Activated effector memory CD4-positive, alpha-beta T cell treated with anti-CD3 and anti-CD28 coated beads, Interleukin-2, amount 50 U/mL, for 16 hours (primary cell): ENCODE results near the gene ZEB1.
"Not testable (repeated sequence)": the region's sequence is repeated elsewhere in the genome, so short reads cannot be mapped to it uniquely, and the experiment has no call there.

Experiments used
- DNase-seq: peaks from one replicate; pipeline ENCODE4 v3.0.0-alpha.2; 2020

The ZEB1 gene

GRCh38 chr10:31427334-31427733 lies 108.3 kb downstream of the ZEB1 start:
- not testable (repeated sequence) for DNase-seq

GRCh38 chr10:31428499-31428898 lies 109.5 kb downstream of the ZEB1 start:
- DNase-seq, result not testable (repeated sequence)

DNA sequence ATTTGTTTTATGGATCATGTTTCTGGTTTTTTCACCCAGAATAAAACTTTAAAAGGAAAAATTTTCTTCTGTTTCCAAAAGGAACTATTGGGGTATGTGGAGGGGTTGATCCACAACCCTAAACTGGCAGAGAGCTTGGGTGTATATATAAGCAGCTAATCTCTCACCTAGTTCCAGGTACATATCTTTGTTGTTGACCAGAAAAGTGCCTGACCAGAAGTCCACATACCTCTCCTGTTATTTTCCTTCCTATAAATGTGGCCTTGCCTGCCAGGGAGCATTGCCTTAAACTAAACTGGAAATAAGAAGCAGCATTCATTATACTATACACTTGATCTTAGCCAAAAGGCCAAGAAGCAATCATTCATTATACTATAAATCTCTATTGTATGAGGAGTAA lies 112.0 kb downstream of the ZEB1 start:
- DNase-seq, result no peak

- DNase-seq, result no peak
Observed at GRCh38 chr10:31437959-31438358, 118.9 kb downstream of the ZEB1 start.

DNA sequence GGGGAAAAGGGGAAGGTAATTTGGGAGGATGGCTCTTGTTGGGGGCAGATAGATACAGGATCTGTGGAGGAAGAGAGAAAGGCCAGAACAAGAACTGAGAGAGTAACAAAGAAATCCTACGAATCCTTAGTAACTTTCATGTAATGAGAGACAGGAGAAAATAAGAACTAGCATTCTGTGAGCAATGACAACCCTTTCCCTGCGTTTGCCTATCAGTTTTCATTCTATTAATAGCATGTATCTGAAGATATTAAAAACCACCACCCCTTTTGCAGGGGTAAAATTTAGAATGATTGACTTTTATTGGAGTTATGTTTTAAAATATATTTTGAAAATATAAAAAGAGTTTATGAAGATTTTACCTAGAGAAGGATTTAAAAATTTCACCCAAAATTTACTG lies 132.8 kb downstream of the ZEB1 start:
- no peak for DNase-seq

GRCh38 chr10:31456468-31456867 lies 137.5 kb downstream of the ZEB1 start:
- no peak for DNase-seq

DNA sequence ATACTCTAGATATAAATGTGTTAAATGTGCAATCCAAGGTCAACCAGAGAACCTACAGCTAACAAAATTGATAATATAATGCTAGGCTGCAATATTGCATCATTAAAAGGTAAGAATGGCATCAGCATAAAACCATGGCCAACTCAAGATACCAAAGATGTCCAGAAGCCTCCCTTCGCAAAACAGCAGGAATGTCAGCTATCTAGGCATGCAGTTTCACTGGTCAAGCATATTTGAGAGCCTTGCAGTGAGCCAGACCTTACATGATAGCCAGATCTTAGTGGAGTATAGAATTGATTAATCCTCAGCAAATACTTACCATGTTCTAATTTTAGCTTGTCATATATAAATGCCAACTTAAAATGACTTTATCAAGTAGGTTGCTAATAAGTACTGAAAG lies 138.8 kb downstream of the ZEB1 start:
- no peak for DNase-seq

- no peak for DNase-seq
Observed at GRCh38 chr10:31458974-31459373, 140.0 kb downstream of the ZEB1 start.

DNA sequence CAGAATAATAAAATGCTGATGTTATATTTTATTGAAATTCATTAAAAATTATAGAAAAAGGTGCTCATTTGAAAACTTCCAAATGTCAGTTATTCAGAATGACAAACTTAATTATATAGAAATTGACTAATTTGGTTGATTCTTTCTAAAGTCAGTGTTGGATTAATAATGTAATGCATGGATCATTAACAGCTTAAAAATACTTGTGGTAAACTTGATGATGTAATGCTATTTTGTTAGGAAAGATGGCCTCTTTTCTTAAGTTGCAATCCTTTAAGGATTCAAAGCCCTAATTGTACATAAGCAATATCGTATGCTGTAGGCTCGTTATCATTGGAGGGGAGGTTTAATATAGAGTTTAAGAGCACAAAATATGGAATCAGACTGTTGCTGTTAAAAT lies 141.2 kb downstream of the ZEB1 start:
- DNase-seq, result no peak

- DNase-seq, result no peak
Observed at GRCh38 chr10:31464552-31464951, 145.5 kb downstream of the ZEB1 start.

GRCh38 chr10:31466313-31466712 lies 147.3 kb downstream of the ZEB1 start:
- DNase-seq, result no peak

GRCh38 chr10:31467791-31468535 lies 148.9 kb downstream of the ZEB1 start:
- no peak for DNase-seq

DNA sequence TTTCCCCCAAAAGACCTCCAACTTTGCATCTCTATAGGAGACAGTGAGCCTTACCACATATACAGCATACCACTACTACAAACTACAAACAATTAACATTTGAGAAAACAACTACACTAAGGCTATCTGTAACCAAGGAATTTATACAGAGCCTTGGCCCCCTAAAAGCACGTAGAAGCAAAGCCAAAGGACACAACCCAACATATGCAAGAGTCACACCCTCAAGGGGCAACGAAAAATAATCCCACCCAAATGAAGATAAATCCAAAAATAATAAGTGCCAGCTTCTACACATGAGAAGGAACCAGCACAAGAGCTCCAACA lies 149.5 kb downstream of the ZEB1 start:
- no peak for DNase-seq

GRCh38 chr10:31475519-31475918 lies 156.5 kb downstream of the ZEB1 start:
- no peak for DNase-seq

GRCh38 chr10:31476088-31476487 lies 157.1 kb downstream of the ZEB1 start:
- DNase-seq, result no peak

DNA sequence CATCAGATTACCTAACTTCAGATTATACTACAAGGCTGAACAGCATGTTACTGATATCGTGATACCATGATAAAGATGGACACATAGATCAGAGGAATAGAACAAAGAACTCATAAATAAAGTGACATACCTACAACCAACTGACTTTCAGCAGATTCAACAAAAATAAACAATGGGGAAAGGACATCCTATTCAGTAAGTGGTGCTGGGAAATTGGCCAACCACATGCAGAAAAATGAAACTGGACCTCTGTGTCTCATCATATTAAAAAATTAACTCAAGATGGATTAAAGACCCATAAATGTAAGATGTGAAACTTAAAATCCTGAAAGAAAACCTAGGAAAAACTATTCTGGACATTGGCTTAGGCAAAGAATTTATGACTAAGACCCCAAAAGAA lies 158.6 kb downstream of the ZEB1 start:
- DNase-seq, result no peak

GRCh38 chr10:31479752-31480151 lies 160.7 kb downstream of the ZEB1 start:
- DNase-seq, result no peak

- DNase-seq, result no peak
Observed at GRCh38 chr10:31483546-31483945, 164.5 kb downstream of the ZEB1 start.

DNA sequence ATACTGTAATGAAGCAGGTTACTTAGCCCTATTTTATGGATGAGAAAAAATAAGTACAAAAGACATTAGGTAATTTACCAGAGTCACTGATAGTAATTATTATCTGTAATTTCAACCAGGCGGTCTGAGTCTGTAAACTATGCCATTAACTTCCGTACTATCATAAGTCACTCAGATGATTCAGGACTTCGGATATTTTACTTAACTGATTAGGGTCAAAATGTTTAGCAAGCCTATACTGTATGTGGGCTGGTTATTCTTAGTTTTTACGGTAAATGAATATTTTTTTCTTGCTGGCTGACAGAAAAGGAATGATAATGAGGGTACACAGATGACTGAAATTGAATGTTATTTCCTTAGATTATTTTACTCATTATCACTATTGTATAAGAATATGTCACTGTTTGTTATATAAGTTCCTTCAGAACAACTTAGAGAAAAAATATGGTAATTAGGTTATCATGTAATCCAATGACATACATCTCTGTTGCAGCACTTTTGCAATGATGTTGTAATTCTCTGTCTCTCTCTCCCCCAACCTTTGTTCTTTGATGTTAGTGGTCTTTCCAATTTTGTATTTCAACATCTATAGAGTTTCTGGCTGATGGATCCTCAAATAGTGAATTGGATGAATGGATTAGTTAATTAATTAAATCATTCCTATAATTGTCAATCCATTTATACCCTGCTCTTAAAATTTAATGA lies 165.6 kb downstream of the ZEB1 start:
- no peak for DNase-seq

DNA sequence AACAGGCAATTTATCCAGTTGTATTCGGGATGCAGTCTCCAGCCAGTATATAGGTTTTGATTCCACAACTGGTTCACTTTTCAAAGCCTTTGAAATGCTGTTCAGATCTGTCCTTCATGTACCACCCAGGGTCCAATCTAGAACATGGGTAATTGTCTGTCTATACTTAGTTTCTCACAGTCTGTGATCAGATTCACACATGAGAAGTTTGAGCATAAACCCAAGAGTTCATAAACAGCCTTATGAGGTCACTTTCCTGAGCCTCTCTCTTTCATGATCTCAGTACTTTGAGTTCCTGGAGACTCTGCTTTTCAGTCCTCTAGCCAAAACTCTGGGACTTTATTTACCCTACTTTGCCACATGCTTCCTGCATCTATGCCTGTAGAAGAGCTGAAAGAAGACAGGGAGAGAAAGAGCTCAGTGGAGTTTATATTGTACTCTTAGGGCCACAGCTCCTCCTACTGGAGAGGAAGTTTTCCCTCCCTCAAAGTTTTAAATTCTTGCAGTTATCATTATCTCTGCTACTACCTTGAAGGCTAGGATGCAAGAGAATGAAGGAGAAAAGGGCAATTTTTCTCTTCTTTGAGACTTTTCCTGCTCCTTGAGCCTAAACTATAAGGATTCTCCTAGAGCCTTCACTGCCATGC lies 172.0 kb downstream of the ZEB1 start:
- DNase-seq, result no peak

DNA sequence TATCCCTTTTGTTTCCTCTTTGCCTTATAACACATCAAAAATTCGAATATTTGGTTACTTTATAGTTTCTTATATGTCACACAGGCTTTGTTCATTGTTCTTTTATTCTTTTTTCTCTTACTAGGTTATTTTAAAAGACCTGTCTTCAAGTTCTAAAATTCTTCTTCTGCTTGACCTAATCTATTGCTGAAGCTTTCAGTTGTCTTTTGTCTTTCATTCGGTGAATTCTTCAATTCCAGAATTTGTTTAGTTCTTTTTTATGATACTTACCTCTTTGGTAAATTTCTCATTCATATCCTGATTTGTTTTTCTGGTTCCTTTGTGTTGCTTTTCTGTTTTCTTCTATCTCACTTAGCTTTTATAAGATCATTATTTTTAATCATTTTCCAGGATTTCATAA lies 188.4 kb downstream of the ZEB1 start:
- DNase-seq, result no peak

DNA sequence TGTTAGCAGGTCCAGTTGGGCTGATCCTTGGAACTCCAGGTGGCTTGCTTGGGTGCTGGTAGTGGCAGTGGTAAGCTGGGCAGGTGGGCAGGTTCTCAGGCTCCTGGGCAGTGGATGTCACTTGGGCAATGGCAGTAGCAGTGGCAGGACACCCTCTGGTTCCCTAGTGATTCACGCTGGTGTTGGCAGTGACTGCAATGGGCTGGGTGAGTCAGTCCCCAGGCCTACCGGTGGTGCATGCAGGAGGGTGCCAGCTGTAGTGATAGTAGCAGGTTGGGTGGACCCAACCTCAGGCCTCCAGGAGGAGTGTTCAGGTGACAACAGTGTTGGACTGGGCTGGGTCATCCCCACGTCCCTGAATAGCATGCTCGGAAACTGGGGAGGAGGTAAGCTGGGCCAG lies 189.2 kb downstream of the ZEB1 start:
- DNase-seq, result no peak

DNA sequence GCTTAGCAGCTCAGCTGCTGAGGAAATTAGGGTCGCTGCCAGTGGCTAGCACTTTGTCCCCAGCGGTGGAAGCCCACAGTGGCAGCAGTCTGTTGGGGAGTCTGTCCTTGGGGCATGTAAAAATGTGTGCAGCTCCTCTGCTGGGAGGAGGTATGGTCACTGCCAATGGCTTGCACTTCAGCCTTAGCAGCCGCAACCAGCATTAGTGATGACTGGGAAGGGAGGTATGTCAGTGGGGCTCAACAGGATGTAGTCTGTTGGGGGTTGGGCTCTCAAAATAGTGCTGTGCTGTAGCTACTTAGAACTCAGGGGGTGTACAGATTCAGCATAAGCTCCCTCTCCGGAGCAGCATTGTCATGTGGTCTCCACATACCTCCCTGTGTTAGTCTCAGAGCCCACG lies 189.9 kb downstream of the ZEB1 start:
- DNase-seq, result no peak

DNA sequence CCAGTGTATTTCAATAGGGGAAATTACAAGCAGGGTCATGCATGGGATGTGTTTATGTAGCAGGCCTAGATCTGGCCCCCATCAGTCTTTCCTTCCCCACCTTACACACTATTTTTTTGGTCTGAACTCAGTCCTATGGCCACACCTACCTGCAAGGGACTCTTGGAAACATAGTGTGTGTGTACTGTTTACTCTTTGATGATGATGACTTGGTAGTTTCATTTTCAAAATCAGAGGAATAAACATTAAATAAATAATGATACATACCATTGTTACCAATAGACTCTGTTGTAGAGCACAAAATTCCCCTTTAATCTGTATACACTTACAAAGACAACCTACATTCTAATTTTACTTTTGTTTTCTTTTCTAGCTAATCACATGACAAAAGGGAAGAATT lies 191.0 kb downstream of the ZEB1 start:
- no peak for DNase-seq
